Measurements from ENCODE around the gene EIF2A.

GRCh38 chr3:150523538-150523937 is 23.0 kb upstream of the EIF2A start:
- TF ChIP-seq FOXK2 (IDR thresholded peaks at IDR 0.05), result no peak
- TF ChIP-seq ZNF513 (CRISPR knock-in tag; conservative IDR thresholded peaks at IDR 0.05), result no peak
- TF ChIP-seq ZNF841 (CRISPR knock-in tag; IDR thresholded peaks at IDR 0.05; ENCODE audit: borderline replicate concordance), result no peak
